GM10266 (cell line): Measurements from ENCODE around the gene REEP6.
A peak's percentile ranks its signal among the peaks of the same experiment; 100 is the strongest.

ENCODE experiments used
- DNase-seq: peaks from one replicate; pipeline ENCODE4 v3.0.0; 2012; ENCODE audit errors: extremely low spot score
- TF ChIP-seq, protein P1 (sequence below): IDR thresholded peaks from 2 replicates; pipeline ENCODE4 v1.5.1; 2012; ENCODE audit warnings: mild to moderate bottlenecking, low read depth; ENCODE audit not compliant: control insufficient read depth, insufficient read depth; ENCODE audit errors: missing control alignments

The REEP6 gene

DNA sequence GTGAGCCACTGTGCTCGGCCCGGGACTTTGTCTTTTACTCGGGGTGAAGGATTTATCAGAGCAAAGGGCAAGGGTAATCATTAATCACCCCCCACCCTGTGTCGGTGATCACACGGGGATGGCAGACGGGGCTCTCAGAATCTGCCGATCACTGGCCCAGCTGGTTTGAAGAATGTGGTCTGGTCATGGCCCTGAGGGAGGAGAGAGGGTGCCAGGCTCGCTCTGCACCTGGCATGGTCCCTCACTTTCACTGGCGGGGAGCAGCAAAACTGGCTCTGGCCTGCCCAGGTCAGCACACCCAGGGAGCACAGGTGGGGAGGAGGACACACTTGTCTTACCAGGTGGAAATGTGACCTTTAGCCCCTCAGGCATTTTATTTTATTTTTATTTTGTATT, 10.2 kb downstream of the REEP6 start:
- no peak for DNase-seq
- TF ChIP-seq, protein P1, sequence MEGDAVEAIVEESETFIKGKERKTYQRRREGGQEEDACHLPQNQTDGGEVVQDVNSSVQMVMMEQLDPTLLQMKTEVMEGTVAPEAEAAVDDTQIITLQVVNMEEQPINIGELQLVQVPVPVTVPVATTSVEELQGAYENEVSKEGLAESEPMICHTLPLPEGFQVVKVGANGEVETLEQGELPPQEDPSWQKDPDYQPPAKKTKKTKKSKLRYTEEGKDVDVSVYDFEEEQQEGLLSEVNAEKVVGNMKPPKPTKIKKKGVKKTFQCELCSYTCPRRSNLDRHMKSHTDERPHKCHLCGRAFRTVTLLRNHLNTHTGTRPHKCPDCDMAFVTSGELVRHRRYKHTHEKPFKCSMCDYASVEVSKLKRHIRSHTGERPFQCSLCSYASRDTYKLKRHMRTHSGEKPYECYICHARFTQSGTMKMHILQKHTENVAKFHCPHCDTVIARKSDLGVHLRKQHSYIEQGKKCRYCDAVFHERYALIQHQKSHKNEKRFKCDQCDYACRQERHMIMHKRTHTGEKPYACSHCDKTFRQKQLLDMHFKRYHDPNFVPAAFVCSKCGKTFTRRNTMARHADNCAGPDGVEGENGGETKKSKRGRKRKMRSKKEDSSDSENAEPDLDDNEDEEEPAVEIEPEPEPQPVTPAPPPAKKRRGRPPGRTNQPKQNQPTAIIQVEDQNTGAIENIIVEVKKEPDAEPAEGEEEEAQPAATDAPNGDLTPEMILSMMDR = no peak

DNA sequence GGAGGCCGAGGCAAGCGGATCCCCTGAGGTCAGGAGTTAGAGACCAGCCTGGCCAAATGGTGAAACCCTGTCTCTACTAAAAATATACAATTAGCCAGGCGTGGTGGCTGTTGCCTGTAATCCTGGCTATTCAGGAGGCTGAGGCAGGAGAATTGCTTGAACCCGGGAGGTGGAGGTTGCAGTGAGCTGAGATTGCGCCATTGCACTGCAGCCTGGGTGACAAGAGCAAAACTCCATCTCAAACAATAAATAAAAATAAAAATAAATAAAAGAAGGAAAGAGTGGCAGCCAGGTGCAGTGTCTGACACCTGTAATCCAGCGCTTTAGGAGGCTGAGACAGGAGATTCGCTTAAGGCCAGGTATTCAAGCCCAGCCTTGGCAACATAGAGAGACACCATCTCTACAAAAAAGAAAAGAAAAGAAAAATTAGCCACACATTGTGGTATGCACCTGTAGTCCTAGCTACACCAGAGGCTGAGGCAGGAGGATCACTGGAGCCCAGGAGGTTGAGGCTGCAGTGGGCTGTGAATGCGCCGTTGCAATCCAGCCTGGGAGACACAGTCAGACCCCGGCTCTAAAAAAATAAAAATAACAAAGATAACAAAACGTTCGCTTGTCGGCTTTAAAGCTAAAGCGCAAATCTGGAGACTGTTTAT, 11.6 kb downstream of the REEP6 start:
- TF ChIP-seq, protein P1 = no peak
- DNase-seq = no peak

DNA sequence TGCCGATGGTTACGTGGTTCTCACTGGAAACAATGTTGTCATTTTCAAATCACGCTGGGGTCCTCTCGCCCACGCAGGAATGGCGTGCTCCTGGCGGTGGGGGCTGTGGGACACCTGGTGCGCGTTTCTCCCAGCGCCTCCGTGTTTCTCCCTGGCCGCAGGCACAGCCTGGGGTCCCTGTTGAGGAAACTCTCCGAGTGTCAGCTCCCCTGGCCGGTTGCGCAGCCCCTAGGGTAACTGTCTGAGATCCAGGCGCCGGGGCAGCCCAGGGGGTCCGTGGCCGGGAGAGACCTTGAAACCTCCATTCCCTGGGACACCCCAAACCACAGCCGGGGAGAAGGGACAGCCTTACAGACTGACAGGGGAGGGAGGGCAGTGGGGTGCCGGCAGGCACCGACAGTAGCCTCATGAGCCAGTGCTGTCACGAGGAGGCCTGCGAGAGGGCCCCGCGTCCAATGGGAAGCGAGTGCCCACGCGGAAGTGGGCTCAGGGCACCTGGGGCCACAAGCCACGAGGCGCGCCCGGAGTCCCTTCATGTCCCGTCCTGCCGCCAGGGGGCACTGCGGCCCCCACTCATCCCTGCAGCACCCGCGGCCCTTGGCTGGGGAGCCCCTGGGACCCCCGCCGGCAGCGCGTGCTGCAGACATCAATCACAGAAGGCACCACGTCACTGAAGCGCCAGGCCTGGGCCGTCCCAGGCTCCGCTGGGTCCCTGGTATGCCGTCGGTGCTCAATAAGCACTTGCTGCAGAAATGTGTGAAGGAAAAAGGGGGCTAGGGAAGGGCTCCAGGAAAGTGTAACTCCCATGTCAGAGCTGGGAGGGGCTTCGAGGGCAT, 12.3 kb downstream of the REEP6 start:
- DNase-seq = peak; percentile 77
- TF ChIP-seq, protein P1 = peak; percentile 80

GRCh38 chr19:1503925-1504773, 13.2 kb downstream of the REEP6 start:
- TF ChIP-seq, protein P1 = no peak
- DNase-seq = no peak

GRCh38 chr19:1505012-1505411, 14.0 kb downstream of the REEP6 start:
- no peak for DNase-seq

DNA sequence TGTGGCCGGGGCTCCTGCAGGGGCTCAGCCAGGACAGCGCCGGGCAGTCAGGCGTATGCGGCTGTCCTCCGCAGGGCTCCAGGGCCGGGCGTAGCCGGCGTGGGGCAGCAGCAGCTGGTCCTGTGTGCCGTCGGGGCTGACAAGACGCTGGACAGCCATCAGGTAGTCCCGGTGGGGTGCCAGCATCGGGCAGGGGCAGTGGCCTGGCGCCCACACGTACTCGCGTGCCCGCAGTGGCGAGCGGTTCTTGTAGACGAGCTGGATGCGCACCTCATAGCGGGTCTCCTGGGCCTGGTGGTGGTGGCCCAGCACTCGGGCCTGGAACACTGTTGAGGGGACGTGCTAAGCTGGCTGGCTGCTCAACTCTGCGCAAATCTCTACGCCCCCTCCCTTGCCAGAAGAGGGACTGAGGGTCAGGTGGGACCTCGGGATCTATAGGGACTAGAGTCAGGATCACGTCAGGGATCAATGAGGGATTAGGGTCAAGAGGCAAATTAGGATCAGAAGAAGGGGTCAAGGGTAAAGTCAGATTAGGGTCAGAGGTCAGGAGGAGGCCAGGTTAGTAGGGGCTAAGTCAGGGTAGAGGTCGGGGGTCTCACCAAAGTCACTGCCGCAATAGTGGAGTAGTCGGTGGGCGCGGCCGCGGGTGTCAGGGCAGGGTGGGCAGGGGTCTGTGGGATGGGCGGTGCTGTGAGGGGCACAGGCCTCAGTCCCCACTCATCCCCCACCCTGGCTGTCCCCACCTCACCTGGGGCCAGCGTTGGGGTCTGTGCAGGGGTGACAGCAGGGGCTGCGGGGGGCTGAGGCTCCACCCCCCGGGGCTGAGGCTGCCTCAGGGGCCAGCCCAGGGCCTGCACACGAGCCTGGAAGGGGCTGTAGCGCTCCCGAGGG, 15.3 kb downstream of the REEP6 start:
- TF ChIP-seq, protein P1 = no peak
- DNase-seq = no peak

More at GRCh38 chr19:1505012-1505411, 14.0 kb downstream of the REEP6 start:
- TF ChIP-seq, protein P1 = no peak
